GM19328 (cell line): Measurements from ENCODE around the gene MEP1A.
"Not testable (repeated sequence)": the region's sequence is repeated elsewhere in the genome, so short reads cannot be mapped to it uniquely, and the experiment has no call there.

ENCODE experiments used
- ATAC-seq: cut with Tn5 transposase; IDR thresholded peaks from one replicate; pipeline ENCODE4 v1.9.1; 2021; ENCODE audit warnings: mild to moderate bottlenecking, moderate library complexity; ENCODE audit not compliant: unreplicated experiment

MEP1A gene

GRCh38 chr6:46828939-46829338 lies 35.8 kb downstream of the MEP1A start:
- ATAC-seq, result no peak

DNA sequence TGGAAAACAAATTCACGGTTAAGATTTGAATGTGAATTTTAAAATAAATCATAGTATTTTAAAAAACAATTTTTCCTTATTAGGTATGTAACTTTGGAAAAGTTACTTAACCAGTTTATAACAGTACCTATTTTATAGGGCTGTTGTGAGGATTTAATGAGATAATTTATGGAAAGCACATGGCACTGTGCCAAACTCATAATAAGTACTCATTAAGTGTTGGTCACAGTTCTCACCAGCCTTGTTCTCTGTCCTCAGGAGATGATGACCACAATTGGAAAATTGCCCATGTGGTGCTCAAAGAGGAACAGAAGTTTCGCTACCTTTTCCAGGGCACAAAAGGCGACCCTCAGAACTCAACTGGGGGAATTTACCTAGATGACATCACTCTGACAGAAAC lies 39.6 kb downstream of the MEP1A start:
- no peak for ATAC-seq

DNA sequence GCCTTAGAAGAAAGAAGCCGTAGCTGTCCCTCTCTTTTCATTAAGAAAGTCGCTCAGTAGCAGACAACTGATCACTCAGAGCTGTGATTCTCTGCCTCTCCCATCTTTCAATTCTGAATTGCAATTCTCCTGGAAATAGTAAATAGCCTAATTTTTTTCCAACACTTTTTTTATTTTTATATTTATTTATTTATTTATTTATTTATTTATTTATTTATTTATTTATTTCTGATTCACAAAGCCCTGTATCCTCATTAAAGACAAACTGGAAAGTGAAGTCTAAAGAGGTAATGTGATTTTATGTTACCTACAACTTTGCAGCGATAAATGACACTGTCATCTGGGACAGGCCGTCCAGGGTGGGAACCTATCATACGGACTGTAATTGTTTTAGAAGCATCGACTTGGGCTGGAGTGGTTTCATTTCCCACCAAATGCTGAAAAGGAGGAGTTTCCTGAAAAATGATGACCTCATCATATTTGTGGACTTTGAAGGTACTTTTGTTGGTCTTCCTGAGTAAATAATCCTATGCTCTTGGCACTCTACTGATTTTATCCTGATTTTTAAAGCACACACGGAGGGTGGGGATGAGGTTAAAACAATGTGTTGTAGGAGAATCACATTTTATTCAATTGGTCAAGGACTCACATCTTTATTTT lies 41.2 kb downstream of the MEP1A start:
- ATAC-seq, result not testable (repeated sequence)

DNA sequence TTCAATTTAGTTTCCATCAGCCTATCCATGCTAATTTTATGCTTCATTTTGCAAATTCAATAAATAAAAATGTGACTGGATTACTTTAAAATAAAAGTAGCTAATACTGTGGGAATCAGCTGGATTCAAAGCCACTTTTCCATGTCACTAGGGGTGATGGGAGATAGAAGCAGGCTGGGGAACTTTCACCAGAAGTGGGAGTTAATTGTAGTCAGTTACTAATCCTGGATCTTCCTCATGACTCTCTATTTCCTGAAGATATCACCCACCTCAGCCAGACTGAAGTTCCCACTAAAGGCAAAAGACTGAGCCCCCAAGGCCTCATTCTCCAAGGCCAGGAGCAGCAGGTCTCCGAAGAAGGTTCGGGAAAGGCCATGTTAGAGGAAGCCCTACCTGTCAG lies 41.8 kb downstream of the MEP1A start:
- ATAC-seq, result not testable (repeated sequence)

DNA sequence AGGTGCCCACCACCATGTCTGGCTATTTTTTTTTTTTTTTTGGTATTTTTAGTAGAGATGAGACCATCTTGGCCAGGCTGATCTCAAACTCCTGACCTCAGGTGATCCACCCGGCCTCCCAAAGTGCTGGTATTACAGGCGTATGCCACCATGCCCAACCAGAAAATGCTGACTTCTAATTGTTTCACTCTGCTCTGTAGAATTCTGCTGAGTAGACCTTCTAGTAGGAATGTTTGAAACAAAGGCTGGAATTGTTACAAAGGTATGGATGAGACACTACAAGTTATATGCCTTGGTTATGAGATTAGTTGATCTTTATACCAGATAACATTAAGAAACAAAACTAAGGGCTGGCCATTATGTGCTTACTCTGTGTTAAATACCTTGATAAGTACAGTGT lies 44.8 kb downstream of the MEP1A start:
- ATAC-seq, result no peak

- ATAC-seq, result not testable (repeated sequence)
Observed at GRCh38 chr6:46842252-46842846, 49.2 kb downstream of the MEP1A start.

GRCh38 chr6:46845126-46845525 lies 51.9 kb downstream of the MEP1A start:
- ATAC-seq, result no peak

DNA sequence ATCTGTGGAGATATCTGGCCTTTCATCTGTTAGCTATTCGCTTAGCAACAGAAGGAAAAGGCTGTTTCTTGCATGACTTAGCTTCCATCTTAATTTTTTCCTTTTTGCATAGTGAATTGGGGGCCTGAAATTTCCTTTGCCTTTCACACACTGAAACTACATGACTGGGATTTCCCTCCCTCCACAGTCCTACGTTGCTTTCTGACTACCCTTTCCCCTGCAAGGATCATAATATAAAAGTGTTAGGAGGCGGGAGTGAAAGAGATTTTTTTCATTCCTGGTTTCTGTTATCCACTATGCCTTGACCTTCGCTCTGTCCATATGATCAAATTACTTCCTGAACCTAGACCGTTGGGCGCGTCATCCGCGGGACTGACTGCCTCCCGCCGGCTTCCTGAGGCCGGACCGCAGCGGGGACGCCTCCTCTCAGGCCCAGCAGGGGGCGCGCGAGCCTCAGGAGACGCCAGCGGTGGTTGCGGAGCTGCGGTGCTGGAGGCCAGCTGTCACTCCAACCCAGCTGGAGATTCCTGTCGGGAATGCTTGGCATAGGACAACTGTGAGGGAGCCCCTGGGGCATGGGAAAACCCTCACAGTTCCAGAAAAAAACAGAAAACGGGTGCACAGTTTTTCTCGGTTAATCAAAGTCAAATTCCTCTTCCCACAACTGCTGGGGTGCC lies 55.6 kb downstream of the MEP1A start:
- ATAC-seq, result peak; percentile 87

DNA sequence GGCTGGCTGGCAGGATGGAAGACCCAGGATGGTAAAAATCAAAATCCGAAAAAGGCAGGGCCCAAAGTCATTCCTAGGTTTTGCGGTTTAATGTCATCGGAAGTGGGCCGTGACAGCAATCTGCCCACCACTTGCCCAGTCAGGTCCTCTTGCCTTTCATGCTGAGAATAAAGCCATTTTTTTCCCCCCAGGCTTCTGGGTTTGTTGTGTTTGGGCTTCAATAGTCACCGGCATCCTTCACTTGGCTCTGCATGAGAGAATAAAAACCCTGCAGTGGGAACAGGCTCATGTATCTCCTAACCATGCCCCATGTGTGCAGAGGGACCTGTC lies 56.1 kb downstream of the MEP1A start:
- ATAC-seq, result no peak

- ATAC-seq, result no peak
Observed at GRCh38 chr6:46850792-46851191, 57.6 kb downstream of the MEP1A start.

DNA sequence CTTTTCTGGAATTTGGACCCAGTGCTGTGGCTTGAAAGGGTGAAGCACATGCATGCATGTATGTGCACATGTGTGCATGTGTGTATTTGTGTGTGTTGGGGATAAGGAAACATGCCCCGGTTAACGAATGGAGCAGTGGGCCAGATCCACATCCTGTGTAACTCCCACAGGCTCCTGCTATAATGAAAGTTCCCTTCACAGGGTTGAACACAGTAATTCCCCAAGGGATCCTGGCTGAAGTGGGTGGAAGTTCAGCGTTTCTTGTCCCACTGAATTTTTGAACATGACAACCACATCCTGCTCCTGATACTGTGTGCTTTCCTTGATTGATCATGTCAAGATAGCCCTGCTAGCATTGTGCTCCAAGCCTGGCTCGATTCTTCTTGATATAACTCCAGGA lies 58.4 kb downstream of the MEP1A start:
- ATAC-seq, result not testable (repeated sequence)

DNA sequence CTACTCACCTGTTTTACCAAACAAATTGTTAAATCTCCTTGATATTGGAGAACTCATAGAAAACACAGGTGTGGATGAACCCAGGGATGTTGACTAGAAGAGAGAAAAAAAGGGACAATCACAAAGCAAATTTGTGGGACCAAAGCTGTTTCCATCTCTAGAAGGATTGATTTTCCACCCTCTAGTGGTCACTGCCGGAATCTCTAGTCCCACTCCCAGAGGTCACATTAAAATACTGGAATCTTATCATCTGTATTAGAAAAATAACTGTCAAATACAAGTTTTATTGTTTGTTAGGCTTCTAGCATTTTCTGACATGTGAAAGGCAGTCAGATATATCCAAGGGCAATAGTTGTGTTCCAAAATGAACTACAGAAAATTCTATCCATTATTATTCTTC lies 62.8 kb downstream of the MEP1A start:
- not testable (repeated sequence) for ATAC-seq

DNA sequence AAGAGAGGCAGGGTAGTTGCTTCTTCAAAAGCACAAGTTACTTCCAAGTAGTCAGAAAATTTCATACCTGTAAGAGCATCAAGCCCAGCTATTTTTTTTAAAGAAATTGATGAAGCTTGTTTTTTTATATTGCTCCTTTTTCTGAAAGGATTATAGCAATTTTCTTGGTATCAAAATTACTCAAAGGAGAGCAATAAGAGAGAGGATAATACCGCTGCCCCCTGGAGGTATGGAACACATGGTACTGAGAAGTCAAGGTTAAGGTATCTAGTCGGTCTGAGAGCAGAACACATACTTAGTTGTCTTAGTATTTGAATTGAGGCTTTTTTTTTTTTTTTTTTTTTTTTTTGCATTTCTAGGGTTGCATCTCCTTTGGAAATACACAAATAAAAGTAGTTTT lies 69.2 kb downstream of the MEP1A start:
- no peak for ATAC-seq

DNA sequence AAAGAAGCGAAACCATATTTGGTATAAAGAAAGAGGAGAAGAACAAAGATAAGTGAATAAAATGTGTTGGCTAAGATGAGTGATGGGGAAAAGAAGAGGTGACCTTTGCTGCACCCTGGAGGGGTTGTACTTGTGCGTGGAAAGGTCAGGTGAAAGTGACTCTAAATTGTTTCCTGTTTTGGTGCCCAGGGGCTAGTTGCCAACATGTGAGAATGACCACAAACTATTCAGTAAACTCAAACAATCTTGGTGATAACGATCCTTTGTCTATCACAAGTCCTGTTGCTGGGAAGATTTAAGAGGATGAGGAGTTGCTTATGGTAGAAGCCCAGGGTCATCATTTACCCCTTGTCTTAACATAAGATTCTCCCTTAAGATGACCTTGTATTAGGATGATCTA lies 70.6 kb downstream of the MEP1A start:
- ATAC-seq, result no peak

- ATAC-seq, result no peak
Observed at GRCh38 chr6:46865221-46865620, 72.0 kb downstream of the MEP1A start.

- no peak for ATAC-seq
Observed at GRCh38 chr6:46867411-46867810, 74.2 kb downstream of the MEP1A start.

DNA sequence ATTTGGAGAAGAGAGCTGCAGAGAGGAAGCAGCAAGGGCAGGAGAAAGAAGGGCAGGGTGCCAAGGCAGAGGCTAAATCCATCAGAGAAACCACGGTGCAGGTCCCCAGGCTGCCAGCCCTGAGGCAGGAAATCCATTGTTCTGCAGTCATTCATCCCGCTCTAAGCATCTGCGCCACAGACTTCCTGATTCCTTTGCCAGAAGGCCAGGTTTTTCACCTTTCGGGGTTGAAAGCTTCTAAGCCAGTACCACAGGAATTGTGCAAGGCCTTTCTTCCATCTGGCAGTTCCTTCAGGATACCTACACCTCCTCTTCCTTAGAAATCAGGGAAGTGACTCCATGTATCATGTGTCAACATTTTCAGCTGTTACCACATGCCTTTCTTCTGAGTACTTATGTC lies 82.9 kb downstream of the MEP1A start:
- no peak for ATAC-seq

- ATAC-seq, result no peak
Observed at GRCh38 chr6:46879003-46879402, 85.8 kb downstream of the MEP1A start.

DNA sequence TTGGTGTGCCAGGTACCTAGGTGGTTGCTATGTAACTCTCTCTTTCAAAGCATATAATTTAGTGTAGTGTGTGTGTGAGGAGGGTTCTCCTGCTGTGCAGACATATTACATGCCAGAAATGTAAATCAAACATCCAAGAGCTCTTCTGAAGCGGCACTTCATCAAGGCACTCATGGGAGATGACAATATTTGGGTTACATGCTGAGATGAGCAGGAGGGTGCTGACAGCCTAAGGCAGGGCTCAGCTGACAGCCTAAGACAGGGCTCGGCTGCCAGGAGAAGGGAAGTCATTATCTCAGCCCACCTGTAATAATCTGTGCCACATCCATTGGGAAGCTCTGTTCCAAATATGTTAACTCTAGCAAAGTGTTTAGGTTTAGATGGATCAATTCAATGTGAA lies 89.5 kb downstream of the MEP1A start:
- no peak for ATAC-seq

- ATAC-seq, result no peak
Observed at GRCh38 chr6:46888031-46888430, 94.8 kb downstream of the MEP1A start.

GRCh38 chr6:46888578-46888977 lies 95.4 kb downstream of the MEP1A start:
- no peak for ATAC-seq
